ENCODE measurements around the gene RGS3.

The RGS3 gene

GRCh38 chr9:113625486-113625885, 162.0 kb downstream of the RGS3 start:
- H3K9me3 Mint-ChIP-seq, result no peaks in the 10 kb centered on the region
- DNase-seq (ENCODE audit: low spot score in 2 of 2), result no peak
- H3K4me1 Mint-ChIP-seq, result peaks cover 31% of the 10 kb centered on the region
- H3K4me3 Mint-ChIP-seq, result no peak overlapping the region
- H3K27ac Mint-ChIP-seq, result no peak overlapping the region
- no peak for ATAC-seq
- H3K36me3 Mint-ChIP-seq, result no peaks in the 10 kb centered on the region

GRCh38 chr9:113626735-113627495, 163.4 kb downstream of the RGS3 start:
- Mint-ChIP-seq H3K9me3 (no peaks in the 10 kb centered on the region), H3K4me3 (no peak overlapping the region), H3K4me1 (peaks cover 16% of the 10 kb centered on the region), H3K27ac (no peak overlapping the region), H3K36me3 (no peaks in the 10 kb centered on the region)
- DNase-seq (ENCODE audit: low spot score in 2 of 2) (no peak), ATAC-seq (no peak)

DNA sequence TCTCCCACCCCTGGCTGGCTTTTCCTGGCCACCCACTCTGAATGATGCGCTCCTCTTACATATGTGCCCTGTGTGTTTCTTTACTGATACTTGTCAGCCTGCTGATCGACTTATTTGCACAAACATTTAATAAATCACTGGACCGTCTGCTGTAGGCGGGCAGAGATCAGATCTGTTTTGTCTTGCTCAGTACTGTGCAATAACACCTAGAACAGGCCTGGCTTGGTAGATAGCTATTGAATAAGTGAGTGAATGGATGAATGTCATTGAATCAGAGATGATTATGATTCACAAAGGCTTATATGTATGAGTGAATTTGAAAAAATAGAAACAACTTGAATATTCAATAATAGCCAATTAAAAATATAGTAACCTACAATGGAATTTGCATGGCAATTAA, 165.1 kb downstream of the RGS3 start:
- no peaks in the 10 kb centered on the region for H3K9me3 Mint-ChIP-seq
- no peak overlapping the region for H3K4me3 Mint-ChIP-seq
- DNase-seq (ENCODE audit: low spot score in 2 of 2), result no peak
- H3K4me1 Mint-ChIP-seq, result peaks cover under 1% of the 10 kb centered on the region
- ATAC-seq, result no peak
- no peak overlapping the region for H3K27ac Mint-ChIP-seq
- no peaks in the 10 kb centered on the region for H3K36me3 Mint-ChIP-seq

DNA sequence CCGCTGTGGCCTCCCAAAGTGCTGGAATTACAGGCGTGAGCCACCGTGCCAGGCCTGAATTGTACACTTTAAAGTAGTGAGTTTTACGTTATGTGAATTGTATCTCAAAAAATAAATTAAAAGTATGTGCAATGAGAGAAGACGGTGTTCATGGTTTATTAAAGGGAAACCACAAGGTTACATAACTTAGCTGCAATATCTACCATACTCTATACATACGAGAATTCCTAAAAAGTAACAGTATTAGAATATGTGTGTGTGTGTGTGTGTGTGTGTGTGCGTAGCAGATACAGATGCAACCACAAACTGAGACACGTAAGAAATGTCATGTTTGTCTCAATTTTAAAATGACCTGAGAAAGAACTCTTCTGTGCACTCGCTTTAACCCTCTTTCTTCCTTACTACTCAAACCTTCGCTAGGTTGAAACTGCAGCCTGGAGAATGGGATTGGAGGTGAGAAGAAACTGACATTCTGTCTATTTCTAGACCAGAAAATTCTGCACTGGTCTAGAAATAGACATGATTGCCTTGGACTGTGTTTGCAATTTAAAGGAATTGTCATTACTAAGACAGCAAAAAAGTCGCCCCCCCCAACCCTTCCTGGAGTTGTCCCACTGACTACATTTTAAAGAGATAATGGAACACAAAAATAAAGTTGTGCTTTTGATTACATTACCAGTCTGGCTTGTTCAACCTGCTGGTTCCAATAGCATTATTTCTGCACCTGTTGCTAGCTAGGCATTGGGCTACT, 167.0 kb downstream of the RGS3 start:
- no peak overlapping the region for H3K4me3 Mint-ChIP-seq
- no peaks in the 10 kb centered on the region for H3K36me3 Mint-ChIP-seq
- no peaks in the 10 kb centered on the region for H3K4me1 Mint-ChIP-seq
- ATAC-seq, result no peak
- H3K9me3 Mint-ChIP-seq, result no peaks in the 10 kb centered on the region
- DNase-seq (ENCODE audit: low spot score in 2 of 2), result no peak
- H3K27ac Mint-ChIP-seq, result no peak overlapping the region

DNA sequence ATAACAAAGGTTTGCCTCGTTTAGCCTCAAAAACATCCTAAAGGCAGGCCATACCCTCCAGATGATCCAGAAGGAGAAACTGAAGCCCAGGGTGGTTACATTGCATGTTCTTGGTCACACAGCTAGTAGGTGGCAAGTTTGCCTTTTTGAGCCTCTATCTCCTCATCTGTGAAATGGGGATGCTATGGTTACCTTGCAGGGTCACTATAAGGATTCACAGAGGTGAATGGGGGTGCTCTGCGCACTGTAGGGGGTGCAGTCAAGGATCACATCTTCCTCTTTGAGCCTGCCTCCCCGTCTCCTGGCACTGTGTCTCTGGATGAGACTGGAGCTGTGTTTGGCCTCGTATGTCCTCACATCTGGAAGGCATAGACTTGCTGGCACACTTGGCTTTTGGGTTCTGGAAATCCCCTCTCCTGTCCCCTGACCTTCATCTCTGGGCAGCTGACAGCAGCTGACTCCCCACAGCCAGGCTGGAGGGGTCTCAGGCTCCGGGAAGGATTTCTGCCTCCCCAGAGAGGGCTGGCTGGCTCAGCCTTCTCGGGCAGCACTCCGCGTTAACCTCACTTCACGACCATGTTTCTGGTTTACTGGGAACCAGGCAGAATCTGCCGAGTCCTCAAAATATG, 167.7 kb downstream of the RGS3 start:
- no peak overlapping the region for H3K27ac Mint-ChIP-seq
- ATAC-seq (no peak), DNase-seq (ENCODE audit: low spot score in 2 of 2) (no peak)
- no peaks in the 10 kb centered on the region for H3K9me3 Mint-ChIP-seq
- no peaks in the 10 kb centered on the region for H3K4me1 Mint-ChIP-seq
- H3K36me3 Mint-ChIP-seq, result no peaks in the 10 kb centered on the region
- no peak overlapping the region for H3K4me3 Mint-ChIP-seq

DNA sequence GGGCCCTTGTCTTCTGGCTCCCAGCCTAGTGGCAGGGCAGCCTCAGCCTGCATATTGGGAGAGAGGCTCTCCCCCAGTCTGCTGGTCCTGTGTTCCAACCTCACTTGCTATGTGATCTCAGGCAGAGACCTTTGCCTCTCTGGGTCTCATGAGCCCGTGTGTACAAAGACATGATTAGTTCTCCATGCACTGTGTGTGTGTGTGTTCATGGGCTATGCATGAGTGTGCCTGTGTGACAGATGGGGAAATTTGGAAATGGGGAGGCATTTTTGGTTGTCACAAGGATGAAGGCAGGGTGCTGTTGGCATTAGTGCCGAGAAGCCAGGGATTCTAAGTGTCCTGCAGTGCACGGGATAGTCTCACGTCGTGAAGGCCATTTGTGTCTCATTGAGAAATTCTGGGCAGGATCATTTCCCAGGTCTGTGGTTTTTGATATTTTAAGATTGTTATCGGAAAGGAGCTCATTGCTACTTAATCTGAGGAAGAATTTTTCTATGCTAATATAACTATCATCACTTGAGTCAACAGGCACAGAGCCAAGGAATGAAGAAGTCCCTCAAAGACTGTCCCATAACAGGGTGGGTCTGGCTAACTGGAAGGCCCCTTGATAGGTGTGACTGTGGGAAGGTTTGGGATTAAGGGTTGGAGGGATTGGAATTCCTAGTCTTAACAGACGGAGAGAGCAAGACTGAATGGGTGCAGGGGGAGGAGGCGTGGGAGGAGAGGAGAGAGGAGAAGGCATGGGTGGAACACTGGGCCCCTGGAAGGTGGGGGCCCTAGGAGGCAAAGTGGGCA, 168.5 kb downstream of the RGS3 start:
- Mint-ChIP-seq H3K27ac (no peak overlapping the region), H3K9me3 (no peaks in the 10 kb centered on the region), H3K36me3 (no peaks in the 10 kb centered on the region), H3K4me1 (no peaks in the 10 kb centered on the region), H3K4me3 (no peak overlapping the region)
- DNase-seq (ENCODE audit: low spot score in 2 of 2) (no peak), ATAC-seq (no peak)

DNA sequence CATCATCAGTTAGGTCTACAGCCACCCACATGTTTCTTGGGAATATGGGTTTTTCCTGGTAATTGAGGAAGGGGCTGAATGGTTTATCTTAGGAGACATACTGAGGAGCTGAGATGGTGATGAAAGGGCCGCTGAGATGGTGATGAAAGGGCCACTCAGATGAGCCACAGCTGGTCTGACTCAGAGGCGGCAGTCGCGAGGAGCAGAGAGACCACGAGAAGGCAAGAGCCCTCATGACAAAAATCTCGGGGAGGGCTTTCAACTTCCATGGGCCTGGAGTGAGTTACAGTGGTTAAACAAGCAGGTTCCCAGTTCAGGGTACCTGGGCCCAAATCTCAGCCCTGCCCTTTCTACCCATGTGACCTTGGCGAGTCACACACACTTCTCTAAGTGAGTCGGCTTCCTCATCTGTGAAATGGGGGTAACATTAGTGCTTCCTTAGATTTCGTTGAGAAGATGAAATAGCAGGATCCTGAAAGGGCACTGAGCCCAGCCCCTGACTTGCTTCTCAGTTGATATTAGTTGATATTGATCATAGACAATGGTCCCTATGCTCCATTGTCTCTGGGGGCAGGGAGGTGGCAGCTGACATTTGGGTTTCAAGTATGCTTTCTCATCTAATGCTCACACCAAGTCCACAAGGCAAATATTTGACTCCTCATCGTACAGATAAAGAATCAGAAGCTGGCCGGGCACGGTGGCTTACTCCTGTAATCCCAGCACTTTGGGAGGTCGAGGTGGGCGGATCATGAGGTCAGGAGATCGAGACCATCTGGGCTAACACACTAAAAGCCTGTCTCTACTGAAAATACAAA, 169.5 kb downstream of the RGS3 start:
- no peak for DNase-seq (ENCODE audit: low spot score in 2 of 2)
- ATAC-seq, result peak; percentile 76
- Mint-ChIP-seq H3K9me3 (no peaks in the 10 kb centered on the region), H3K27ac (no peak overlapping the region), H3K4me3 (no peak overlapping the region), H3K36me3 (no peaks in the 10 kb centered on the region), H3K4me1 (no peaks in the 10 kb centered on the region)

- ATAC-seq (peak; percentile 60), DNase-seq (ENCODE audit: low spot score in 2 of 2) (no peak)
- Mint-ChIP-seq H3K36me3 (no peaks in the 10 kb centered on the region), H3K4me3 (no peak overlapping the region), H3K4me1 (no peaks in the 10 kb centered on the region), H3K27ac (no peak overlapping the region), H3K9me3 (no peaks in the 10 kb centered on the region)
Observed at GRCh38 chr9:113633782-113634595, 170.5 kb downstream of the RGS3 start.

GRCh38 chr9:113634596-113635515, 171.3 kb downstream of the RGS3 start:
- Mint-ChIP-seq H3K4me1 (no peaks in the 10 kb centered on the region), H3K36me3 (no peaks in the 10 kb centered on the region), H3K4me3 (no peak overlapping the region), H3K9me3 (no peaks in the 10 kb centered on the region), H3K27ac (no peak overlapping the region)
- ATAC-seq (no peak), DNase-seq (ENCODE audit: low spot score in 2 of 2) (no peak)

DNA sequence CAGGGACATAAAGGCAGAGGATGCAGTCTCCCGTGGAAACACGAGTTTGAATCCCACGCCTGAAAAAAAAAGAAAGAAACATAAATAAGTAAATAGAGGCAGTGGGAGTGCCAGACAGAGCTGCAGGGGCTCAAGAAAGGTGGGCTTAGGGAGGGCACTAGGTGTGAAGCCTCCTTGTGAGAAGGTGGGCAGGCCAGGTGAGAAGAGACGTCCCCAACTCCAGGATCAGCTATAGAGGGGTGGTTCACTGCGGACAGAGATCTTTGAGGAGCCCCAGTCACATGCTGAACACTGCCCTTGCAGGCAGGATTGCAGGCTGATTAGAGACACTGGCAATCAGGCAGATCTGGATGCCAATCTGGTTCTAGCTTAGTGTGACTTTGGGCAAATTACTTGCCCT, 172.1 kb downstream of the RGS3 start:
- Mint-ChIP-seq H3K4me3 (no peak overlapping the region), H3K27ac (no peak overlapping the region), H3K36me3 (no peaks in the 10 kb centered on the region), H3K4me1 (no peaks in the 10 kb centered on the region), H3K9me3 (no peaks in the 10 kb centered on the region)
- no peak for DNase-seq (ENCODE audit: low spot score in 2 of 2)
- ATAC-seq, result no peak

- no peaks in the 10 kb centered on the region for H3K9me3 Mint-ChIP-seq
- H3K27ac Mint-ChIP-seq, result no peak overlapping the region
- no peak for ATAC-seq
- no peak for DNase-seq (ENCODE audit: low spot score in 2 of 2)
- H3K4me3 Mint-ChIP-seq, result no peak overlapping the region
- no peaks in the 10 kb centered on the region for H3K4me1 Mint-ChIP-seq
- H3K36me3 Mint-ChIP-seq, result no peaks in the 10 kb centered on the region
Observed at GRCh38 chr9:113636165-113636564, 172.6 kb downstream of the RGS3 start.

GRCh38 chr9:113636693-113637092, 173.2 kb downstream of the RGS3 start:
- no peak for DNase-seq (ENCODE audit: low spot score in 2 of 2)
- Mint-ChIP-seq H3K27ac (no peak overlapping the region), H3K4me3 (no peak overlapping the region), H3K9me3 (no peaks in the 10 kb centered on the region), H3K36me3 (no peaks in the 10 kb centered on the region), H3K4me1 (no peaks in the 10 kb centered on the region)
- no peak for ATAC-seq

DNA sequence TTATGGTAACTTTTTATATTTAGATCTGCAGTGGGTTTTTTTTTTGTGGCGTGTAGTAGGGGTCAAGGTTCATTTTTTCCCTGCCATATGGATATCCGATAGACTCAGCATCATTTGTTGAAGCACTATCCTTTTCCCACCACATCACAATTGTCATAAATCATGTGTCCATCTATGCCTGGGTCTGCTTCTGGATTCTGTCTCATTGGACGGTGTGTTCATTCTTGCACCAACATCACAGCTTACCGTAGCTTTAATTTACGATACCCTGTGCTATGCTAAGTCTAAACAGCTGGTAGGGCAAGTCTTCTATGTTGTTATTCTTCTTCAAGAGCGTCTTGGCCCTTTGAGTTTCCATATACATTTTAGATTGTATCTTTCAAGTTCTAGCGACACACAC, 175.0 kb downstream of the RGS3 start:
- no peaks in the 10 kb centered on the region for H3K9me3 Mint-ChIP-seq
- H3K4me1 Mint-ChIP-seq, result no peaks in the 10 kb centered on the region
- DNase-seq (ENCODE audit: low spot score in 2 of 2), result no peak
- H3K4me3 Mint-ChIP-seq, result no peak overlapping the region
- H3K36me3 Mint-ChIP-seq, result no peaks in the 10 kb centered on the region
- ATAC-seq, result no peak
- no peak overlapping the region for H3K27ac Mint-ChIP-seq
